Activated naive CD8-positive, alpha-beta T cell treated with anti-CD3 and anti-CD28 coated beads for 36 hours (primary cell): ENCODE results near the gene DYNLL2. TPM values are rescaled to one million over a fixed set of nuclear protein-coding genes. Genes with fewer than 3 reads are reported as not detected.
"Not testable (repeated sequence)": the region's sequence is repeated elsewhere in the genome, so short reads cannot be mapped to it uniquely, and the experiment has no call there.

ENCODE experiments used
- DNase-seq: peaks from one replicate; pipeline ENCODE4 v3.0.0; 2021
- H3K27ac Mint-ChIP-seq: one replicate; pipeline ENCODE4 v1.8.0; 2022; ENCODE audit warnings: mild to moderate bottlenecking, moderate library complexity, mixed read lengths
- H3K27me3 Mint-ChIP-seq: one replicate; pipeline ENCODE4 v1.8.0; 2022; ENCODE audit warnings: mild to moderate bottlenecking, mixed read lengths
- H3K36me3 Mint-ChIP-seq: one replicate; pipeline ENCODE4 v1.8.0; 2021; ENCODE audit warnings: mild to moderate bottlenecking, mixed read lengths
- H3K4me1 Mint-ChIP-seq: one replicate; pipeline ENCODE4 v1.8.0; 2021; ENCODE audit warnings: mixed read lengths
- H3K4me3 Mint-ChIP-seq: one replicate; pipeline ENCODE4 v1.8.0; 2022; ENCODE audit warnings: mild to moderate bottlenecking, moderate library complexity, mixed read lengths
- H3K9me3 Mint-ChIP-seq: one replicate; pipeline ENCODE4 v1.8.0; 2022; ENCODE audit warnings: mixed read lengths
- total RNA-seq, 2 experiments: library from RNA; stranded (reverse); gene quantifications; one replicate each; pipeline ENCODE4 v1.2.3, GENCODE V29; 2021

Gene DYNLL2
- total RNA-seq, 2 experiments from 2014 or later = 33.4 to 33.5 TPM

DNA sequence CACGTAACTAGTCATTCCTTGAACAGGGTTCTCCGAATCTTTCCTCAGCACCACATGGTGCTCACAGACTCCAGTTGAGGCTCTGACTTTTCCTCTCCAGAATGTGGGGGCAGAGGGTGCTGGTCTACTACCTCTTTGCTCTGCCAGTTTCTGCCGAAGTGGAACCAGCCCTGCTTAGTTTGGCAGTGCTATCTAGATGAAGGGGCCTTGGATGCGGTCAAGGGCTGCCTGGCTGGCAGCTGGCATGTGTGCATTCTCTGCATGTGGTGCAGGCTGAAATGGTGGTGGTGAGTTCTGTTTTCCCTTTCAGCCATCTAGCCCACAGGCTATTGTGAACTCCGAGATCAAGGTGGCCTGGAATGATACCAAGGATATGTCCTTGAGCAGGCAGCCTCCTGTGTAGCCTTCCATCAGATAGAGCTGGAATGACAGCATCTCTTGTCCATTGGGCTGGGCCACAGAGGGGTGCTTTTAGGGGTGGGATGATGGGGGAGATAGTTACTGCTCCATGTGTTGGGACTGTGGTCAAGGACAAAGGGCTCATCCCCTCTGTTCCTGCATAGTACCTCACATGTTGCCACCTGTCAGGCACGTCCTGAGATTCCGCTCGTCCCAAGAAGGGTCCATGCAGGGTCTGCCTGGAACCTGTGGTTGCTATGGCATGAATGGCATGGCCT lies 2.0 kb downstream of the DYNLL2 start:
- no peak for DNase-seq
- Mint-ChIP-seq H3K9me3 (no peaks in the 10 kb centered on the region), H3K4me1 (peaks cover 52% of the 10 kb centered on the region), H3K4me3 (peak overlapping the region; percentile 84), H3K36me3 (peaks cover 23% of the 10 kb centered on the region), H3K27ac (peak overlapping the region; percentile 79), H3K27me3 (no peaks in the 10 kb centered on the region)

DNA sequence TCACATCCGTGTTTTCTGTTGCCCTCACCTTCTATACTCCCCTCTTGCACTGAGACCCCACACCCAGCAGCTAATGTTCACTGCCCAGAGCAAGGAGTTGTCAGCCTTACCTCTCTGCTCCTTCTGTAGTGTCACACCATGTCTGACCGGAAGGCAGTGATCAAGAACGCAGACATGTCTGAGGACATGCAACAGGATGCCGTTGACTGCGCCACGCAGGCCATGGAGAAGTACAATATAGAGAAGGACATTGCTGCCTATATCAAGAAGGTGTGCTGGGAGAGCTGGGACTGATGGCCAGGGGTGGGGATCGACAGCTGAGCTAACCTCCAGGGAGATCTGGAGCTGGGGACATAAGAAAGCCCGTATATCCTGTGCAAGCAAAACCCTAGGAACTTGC lies 3.7 kb downstream of the DYNLL2 start:
- Mint-ChIP-seq H3K4me1 (peaks cover 52% of the 10 kb centered on the region), H3K36me3 (peaks cover 31% of the 10 kb centered on the region), H3K27ac (no peak overlapping the region), H3K27me3 (no peaks in the 10 kb centered on the region), H3K9me3 (no peaks in the 10 kb centered on the region), H3K4me3 (no peak overlapping the region)
- no peak for DNase-seq

DNA sequence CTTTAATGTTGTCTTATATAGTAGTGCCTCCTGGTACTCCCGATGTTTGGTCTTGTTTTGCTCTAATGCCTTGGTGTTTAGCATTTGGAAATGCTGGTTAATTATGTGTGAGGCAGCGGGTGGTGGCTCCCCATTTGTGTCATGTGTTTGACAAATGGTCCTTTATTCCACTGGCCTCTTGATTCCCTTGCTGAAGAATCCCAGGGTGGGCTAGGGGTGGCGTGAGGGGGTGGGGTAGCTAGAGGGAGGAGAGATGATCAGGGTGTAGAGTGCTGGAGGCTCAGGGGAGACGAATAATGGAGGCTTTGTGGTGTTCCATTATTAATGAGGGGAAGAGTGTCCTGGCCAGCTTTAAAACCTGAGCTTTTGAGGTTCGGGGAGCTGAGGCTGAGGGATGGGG lies 5.4 kb downstream of the DYNLL2 start:
- DNase-seq = no peak
- H3K27ac Mint-ChIP-seq = no peak overlapping the region
- H3K9me3 Mint-ChIP-seq = no peaks in the 10 kb centered on the region
- H3K36me3 Mint-ChIP-seq = peaks cover 34% of the 10 kb centered on the region
- H3K27me3 Mint-ChIP-seq = no peaks in the 10 kb centered on the region
- no peak overlapping the region for H3K4me3 Mint-ChIP-seq
- H3K4me1 Mint-ChIP-seq = peaks cover 52% of the 10 kb centered on the region

DNA sequence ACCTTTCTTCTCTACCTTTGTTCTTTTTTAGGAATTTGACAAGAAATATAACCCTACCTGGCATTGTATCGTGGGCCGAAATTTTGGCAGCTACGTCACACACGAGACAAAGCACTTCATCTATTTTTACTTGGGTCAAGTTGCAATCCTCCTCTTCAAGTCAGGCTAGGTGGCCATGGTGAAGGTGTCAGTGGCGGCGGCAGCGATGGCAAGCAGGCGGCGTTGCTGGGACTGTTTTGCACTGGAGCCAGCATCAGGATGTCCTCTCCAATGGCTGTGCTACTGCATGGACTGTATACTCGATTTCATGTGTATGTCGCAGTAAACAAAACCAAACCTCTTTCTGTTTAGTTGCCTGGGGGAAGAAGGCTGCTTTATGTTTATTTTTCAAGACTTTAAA lies 5.9 kb downstream of the DYNLL2 start:
- no peak overlapping the region for H3K27ac Mint-ChIP-seq
- no peaks in the 10 kb centered on the region for H3K27me3 Mint-ChIP-seq
- H3K36me3 Mint-ChIP-seq = peaks cover 34% of the 10 kb centered on the region
- H3K4me1 Mint-ChIP-seq = peaks cover 52% of the 10 kb centered on the region
- H3K9me3 Mint-ChIP-seq = no peaks in the 10 kb centered on the region
- H3K4me3 Mint-ChIP-seq = no peak overlapping the region
- DNase-seq = no peak

- Mint-ChIP-seq H3K27me3 (no peaks in the 10 kb centered on the region), H3K4me3 (no peak overlapping the region), H3K36me3 (peaks cover 26% of the 10 kb centered on the region), H3K27ac (no peak overlapping the region), H3K9me3 (no peaks in the 10 kb centered on the region), H3K4me1 (peaks cover 39% of the 10 kb centered on the region)
- DNase-seq = no peak
Observed at GRCh38 chr17:58091024-58091567, 7.9 kb downstream of the DYNLL2 start.

GRCh38 chr17:58092101-58092796 lies 9.0 kb downstream of the DYNLL2 start:
- peak overlapping the region; percentile 17 for H3K27ac Mint-ChIP-seq

DNA sequence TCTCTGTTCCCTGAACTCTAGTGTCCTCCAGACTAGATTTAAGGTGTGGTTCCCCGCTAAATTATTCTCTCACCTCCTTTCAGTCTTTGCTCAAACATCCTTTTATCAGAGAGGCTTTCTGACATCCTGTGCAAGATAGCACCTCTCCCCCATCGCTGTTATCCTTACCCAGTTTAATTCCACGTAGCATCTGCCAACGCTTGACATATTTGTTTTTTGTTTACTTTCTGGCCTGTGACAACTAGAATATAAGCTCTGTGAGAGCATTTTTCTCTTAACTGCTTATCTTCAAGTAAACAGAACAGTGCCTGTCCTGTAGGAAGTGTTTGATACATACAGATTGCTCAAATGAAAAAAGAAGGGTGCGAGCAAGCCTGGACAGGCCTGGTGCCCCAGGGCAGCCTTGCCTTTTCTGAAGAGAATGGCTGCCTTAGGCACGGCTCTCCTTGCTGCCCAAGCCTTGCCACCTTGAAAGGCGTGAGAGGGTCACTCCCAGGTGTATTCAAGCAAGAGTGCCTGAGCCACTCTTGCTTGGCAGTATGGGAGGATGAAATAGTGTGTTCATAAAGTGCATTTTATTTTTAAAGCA lies 9.7 kb downstream of the DYNLL2 start:
- H3K36me3 Mint-ChIP-seq = peaks cover 18% of the 10 kb centered on the region
- H3K27ac Mint-ChIP-seq = no peak overlapping the region
- H3K4me1 Mint-ChIP-seq = peaks cover 22% of the 10 kb centered on the region
- H3K27me3 Mint-ChIP-seq = no peaks in the 10 kb centered on the region
- H3K4me3 Mint-ChIP-seq = no peak overlapping the region
- no peaks in the 10 kb centered on the region for H3K9me3 Mint-ChIP-seq
- DNase-seq = no peak

More at GRCh38 chr17:58092101-58092796, 9.0 kb downstream of the DYNLL2 start:
- H3K4me1 Mint-ChIP-seq = peaks cover 28% of the 10 kb centered on the region
- H3K9me3 Mint-ChIP-seq = no peaks in the 10 kb centered on the region
- H3K27me3 Mint-ChIP-seq = no peaks in the 10 kb centered on the region
- peaks cover 18% of the 10 kb centered on the region for H3K36me3 Mint-ChIP-seq
- no peak for DNase-seq
- H3K4me3 Mint-ChIP-seq = no peak overlapping the region

DNA sequence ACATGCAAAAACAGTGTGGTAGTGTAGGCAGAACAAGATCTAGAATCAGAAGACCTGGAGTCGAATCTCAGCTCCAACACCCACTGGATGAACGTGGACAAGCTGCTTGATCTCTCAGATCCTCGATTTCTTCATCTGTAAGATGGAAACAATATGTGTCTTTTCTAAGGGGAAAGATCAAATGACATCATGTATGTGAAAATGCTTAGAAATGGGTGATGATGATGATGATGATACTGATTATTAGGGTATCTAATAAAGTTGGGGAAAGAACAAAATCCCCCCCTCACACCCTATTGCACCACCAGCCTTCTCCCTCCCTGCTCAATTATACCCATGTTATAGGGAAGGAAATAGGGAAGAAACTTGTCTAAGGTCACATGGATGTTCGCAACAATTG lies 10.9 kb downstream of the DYNLL2 start:
- H3K36me3 Mint-ChIP-seq = peaks cover 13% of the 10 kb centered on the region
- no peaks in the 10 kb centered on the region for H3K9me3 Mint-ChIP-seq
- peaks cover 14% of the 10 kb centered on the region for H3K4me1 Mint-ChIP-seq
- no peaks in the 10 kb centered on the region for H3K27me3 Mint-ChIP-seq
- no peak overlapping the region for H3K4me3 Mint-ChIP-seq
- DNase-seq = no peak
- H3K27ac Mint-ChIP-seq = no peak overlapping the region

DNA sequence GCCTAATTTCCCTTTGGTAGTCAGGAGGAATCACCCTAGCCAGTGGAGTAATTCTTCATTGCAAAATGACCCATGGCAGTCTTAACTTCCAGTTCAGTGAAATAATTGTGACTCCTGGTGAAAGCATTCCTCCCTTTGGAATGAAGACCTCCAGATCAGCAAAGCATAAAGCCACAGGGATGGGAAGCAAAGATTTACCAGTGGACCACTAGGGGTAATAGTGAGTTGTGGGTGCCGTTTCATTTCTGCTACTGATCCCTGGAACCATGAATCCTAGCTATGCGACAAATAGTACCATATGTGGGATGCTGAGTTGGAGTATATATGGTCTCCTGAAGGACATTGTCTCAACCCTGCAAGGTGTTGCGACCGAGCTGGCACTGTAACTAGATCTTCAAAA lies 13.7 kb downstream of the DYNLL2 start:
- Mint-ChIP-seq H3K27me3 (no peaks in the 10 kb centered on the region), H3K4me3 (no peak overlapping the region), H3K4me1 (peaks cover 4% of the 10 kb centered on the region), H3K9me3 (no peaks in the 10 kb centered on the region), H3K36me3 (peaks cover 3% of the 10 kb centered on the region), H3K27ac (no peak overlapping the region)
- no peak for DNase-seq

DNA sequence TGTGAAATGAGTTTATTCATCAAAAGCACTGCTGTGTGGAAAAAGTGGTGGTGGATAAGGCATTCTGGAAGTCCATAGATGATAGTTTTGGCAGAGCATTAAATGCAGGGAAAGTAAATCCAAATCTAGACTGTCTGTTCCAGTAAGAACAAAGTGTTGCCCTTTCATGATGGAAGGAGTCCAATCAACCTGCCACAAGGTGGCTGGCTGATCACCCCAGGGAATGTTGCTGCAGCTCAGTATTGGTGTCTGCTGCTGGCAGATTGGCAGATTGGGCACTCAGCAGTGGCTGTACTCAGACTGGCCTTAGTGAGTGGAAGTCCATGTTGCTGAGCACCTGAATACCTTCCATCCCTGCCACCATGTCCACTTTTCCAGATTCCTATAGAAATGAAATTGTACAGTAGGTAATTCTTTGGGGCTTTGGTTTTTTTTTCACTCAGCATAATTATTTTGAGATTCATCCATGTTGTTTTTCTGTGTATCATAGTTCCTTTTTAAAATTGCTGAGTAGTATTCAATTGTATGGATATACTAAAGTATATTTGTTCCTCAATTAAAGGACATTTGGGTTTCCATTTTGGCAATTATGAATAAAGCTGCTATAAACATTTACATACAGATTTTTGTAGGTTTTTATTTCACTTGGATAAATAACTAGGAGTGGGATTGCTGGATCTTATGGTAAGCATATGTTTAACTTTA lies 14.3 kb downstream of the DYNLL2 start:
- peaks cover 4% of the 10 kb centered on the region for H3K4me1 Mint-ChIP-seq
- no peaks in the 10 kb centered on the region for H3K9me3 Mint-ChIP-seq
- H3K36me3 Mint-ChIP-seq = no peaks in the 10 kb centered on the region
- no peaks in the 10 kb centered on the region for H3K27me3 Mint-ChIP-seq
- H3K4me3 Mint-ChIP-seq = no peak overlapping the region
- H3K27ac Mint-ChIP-seq = no peak overlapping the region
- no peak for DNase-seq

- no peak overlapping the region for H3K4me3 Mint-ChIP-seq
- DNase-seq = no peak
Observed at GRCh38 chr17:58100506-58100905, 17.3 kb downstream of the DYNLL2 start.

DNA sequence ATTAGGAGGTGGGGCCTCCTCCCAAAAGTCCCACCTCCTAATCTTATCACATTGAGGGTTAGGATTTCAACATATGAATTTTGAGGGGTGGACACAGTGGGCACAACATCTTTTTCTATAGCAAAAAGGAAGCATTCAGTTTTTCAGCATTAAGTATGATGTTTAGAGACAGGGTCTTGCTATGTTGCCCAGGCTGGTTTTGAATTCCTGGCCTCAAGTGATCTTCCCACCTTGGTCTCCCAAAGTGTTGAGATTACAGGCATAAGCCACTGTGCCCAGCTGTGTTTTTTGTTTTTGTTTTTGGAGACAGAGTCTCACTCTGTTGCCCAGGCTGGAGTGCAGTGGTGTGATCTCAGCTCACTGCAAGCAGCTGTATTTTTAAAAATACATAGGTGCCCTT lies 18.7 kb downstream of the DYNLL2 start:
- H3K27me3 Mint-ChIP-seq, H3K36me3 Mint-ChIP-seq, H3K9me3 Mint-ChIP-seq, H3K4me1 Mint-ChIP-seq, H3K4me3 Mint-ChIP-seq, DNase-seq, H3K27ac Mint-ChIP-seq: not testable (repeated sequence)

More at GRCh38 chr17:58100506-58100905, 17.3 kb downstream of the DYNLL2 start:
- no peak overlapping the region for H3K27ac Mint-ChIP-seq
- H3K36me3 Mint-ChIP-seq = no peaks in the 10 kb centered on the region
- no peaks in the 10 kb centered on the region for H3K9me3 Mint-ChIP-seq
- peaks cover 4% of the 10 kb centered on the region for H3K4me1 Mint-ChIP-seq
- no peaks in the 10 kb centered on the region for H3K27me3 Mint-ChIP-seq

- no peak overlapping the region for H3K4me3 Mint-ChIP-seq
- DNase-seq = no peak
- H3K4me1 Mint-ChIP-seq = no peaks in the 10 kb centered on the region
- no peaks in the 10 kb centered on the region for H3K36me3 Mint-ChIP-seq
- no peaks in the 10 kb centered on the region for H3K27me3 Mint-ChIP-seq
- peaks cover 2% of the 10 kb centered on the region for H3K9me3 Mint-ChIP-seq
- no peak overlapping the region for H3K27ac Mint-ChIP-seq
Observed at GRCh38 chr17:58105093-58105492, 21.9 kb downstream of the DYNLL2 start.

DNA sequence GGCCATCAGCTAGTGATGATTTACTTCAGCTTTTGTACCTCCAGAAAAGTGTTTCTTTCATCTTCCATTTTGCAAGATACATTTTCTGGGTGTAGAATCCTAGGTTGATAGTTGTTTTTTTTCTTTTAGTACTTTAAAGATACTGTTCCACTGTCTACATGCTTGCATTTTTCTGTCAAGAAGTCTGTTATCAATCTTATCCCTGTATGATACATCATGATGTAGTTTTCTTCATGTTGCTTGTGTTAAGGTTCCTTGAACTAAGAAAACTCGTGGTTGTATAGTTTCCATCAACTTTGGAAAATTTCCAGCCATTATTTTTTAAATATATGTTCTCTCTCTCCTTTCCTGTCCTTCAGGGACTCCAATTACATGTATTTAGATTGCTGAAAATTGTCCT lies 24.1 kb downstream of the DYNLL2 start:
- H3K4me1 Mint-ChIP-seq = no peaks in the 10 kb centered on the region
- H3K9me3 Mint-ChIP-seq = peaks cover 2% of the 10 kb centered on the region
- DNase-seq = no peak
- no peak overlapping the region for H3K4me3 Mint-ChIP-seq
- no peaks in the 10 kb centered on the region for H3K27me3 Mint-ChIP-seq
- no peaks in the 10 kb centered on the region for H3K36me3 Mint-ChIP-seq
- H3K27ac Mint-ChIP-seq = no peak overlapping the region

DNA sequence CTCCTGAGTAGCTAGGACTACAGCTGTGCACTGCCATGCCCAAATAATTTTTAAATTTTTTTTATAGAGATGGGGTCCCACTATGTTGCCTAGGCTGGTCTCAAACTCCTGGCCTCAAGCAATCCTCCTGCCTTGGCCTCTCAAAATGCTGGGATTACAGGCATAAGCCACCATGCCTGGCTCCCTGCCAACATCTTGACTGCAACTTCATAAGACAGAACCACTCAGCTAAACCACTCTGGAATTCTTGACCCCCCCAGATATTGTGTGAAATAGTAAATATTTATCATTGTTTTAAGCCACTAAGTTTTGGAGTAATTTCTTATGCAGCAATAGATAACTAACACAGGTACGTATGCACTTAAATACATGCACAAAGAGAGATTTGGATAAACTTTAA lies 26.0 kb downstream of the DYNLL2 start:
- H3K4me1 Mint-ChIP-seq = no peaks in the 10 kb centered on the region
- no peak overlapping the region for H3K27ac Mint-ChIP-seq

More for the DNA sequence above, 26.0 kb downstream of the DYNLL2 start:
- DNase-seq = no peak
- no peak overlapping the region for H3K4me3 Mint-ChIP-seq
- H3K36me3 Mint-ChIP-seq = no peaks in the 10 kb centered on the region
- peaks cover 2% of the 10 kb centered on the region for H3K9me3 Mint-ChIP-seq
- no peaks in the 10 kb centered on the region for H3K27me3 Mint-ChIP-seq
